Mucosa of rectum (tissue), 2 donors: Measurements from ENCODE around the gene HEXIM1.

Experiments used
- H3K27ac ChIP-seq, 2 donors: one replicate each; pipeline ENCODE4 v1.7.0; 2013; ENCODE audit warnings: inconsistent platforms in 2 of 2, low read depth in 2 of 2, low read length in 2 of 2
- H3K27me3 ChIP-seq, 2 donors: one replicate each; pipeline ENCODE4 v1.7.0; 2013; ENCODE audit warnings: low read length in 2 of 2; ENCODE audit not compliant: control insufficient read depth in 2 of 2, insufficient read depth in 2 of 2
- H3K36me3 ChIP-seq, 2 donors: one replicate each; pipeline ENCODE4 v1.7.0; 2013; ENCODE audit warnings: low read length in 2 of 2; ENCODE audit not compliant: control insufficient read depth in 2 of 2, insufficient read depth in 2 of 2
- H3K4me1 ChIP-seq, 2 donors: one replicate each; pipeline ENCODE4 v1.7.0; 2013; ENCODE audit warnings: low read length in 2 of 2, mild to moderate bottlenecking in 1 of 2; ENCODE audit not compliant: control insufficient read depth in 2 of 2, insufficient read depth in 2 of 2
- H3K4me3 ChIP-seq, 2 donors: one replicate each; pipeline ENCODE4 v1.7.0; 2013; ENCODE audit warnings: low read length in 2 of 2
- H3K9ac ChIP-seq, 2 donors: one replicate each; pipeline ENCODE4 v1.7.0; 2013; ENCODE audit warnings: low read length in 2 of 2, low read depth in 1 of 2, mild to moderate bottlenecking in 1 of 2
- H3K9me3 ChIP-seq, 2 donors: one replicate each; pipeline ENCODE4 v1.7.0; 2013; ENCODE audit warnings: low read length in 2 of 2; ENCODE audit not compliant: control insufficient read depth in 2 of 2
- donor health status: healthy.
- donor health status: Normal muscosa, but diverticular disease.

The HEXIM1 gene

DNA sequence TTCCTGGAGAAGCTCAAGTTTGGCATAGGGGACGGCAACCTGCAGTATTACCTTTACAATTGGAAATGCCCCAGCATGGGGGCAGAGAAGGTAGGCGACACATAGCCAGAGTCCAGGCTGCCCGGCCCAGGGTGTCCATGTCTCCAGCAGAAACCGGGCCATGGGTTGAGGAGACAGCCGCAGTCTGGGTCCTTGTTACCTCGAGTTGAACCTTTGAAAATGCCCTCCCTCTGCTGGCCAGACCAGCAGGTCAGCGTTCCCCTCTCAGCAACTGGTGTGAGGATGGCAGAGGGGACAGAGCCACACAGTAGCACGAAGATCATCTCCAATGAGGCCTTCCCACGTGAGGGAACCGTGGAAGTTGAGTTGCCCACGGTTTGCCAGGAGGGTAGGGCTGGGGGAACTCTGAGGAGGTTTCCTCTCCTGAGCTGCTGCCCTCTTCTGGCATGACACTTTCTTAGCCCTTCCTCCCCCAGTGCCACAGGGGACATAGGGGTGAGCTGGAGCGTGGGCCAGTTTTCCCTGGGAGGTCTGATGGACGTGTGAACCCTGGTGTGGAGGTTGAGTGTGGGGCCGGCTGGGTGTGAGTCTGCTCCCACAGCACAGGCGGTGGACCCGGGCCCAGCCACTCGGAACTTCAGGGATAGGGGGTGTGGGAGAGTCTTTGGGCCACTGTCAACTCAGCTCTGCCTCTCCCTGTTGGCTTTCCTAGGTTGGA lies 43.2 kb upstream of the HEXIM1 start:
- peaks cover 47 to 74% of the 10 kb centered on the region in 2 donors for H3K36me3 ChIP-seq
- no peaks in the 10 kb centered on the region for H3K27me3 ChIP-seq
- no peak overlapping the region for H3K4me3 ChIP-seq
- no peaks in the 10 kb centered on the region for H3K4me1 ChIP-seq
- no peaks in the 10 kb centered on the region for H3K9me3 ChIP-seq
- no peak overlapping the region for H3K27ac ChIP-seq
- H3K9ac ChIP-seq = no peak overlapping the region

DNA sequence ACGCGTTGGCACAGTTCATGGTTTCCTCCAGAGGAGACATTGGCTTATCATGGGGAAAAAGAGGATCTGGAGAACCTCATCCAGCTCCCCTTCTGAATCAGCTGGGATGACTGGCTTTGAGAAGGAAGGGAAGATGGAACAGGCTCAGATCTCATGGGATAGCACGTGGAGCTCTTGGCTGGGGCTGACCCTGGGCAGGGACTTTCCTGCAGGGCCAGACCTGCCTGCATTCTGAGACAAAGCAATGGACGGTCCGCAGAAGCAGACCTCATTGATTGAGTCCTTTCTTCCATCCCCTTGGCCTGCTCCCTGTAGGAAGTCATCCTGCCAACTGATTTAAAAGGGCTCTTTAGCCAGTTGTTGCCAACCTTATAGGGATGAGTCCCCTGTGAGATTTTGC lies 42.2 kb upstream of the HEXIM1 start:
- no peak overlapping the region for H3K4me3 ChIP-seq
- H3K27ac ChIP-seq = no peak overlapping the region
- peaks cover 0 to under 1% of the 10 kb centered on the region in 2 donors for H3K4me1 ChIP-seq
- H3K36me3 ChIP-seq = peaks cover 47 to 74% of the 10 kb centered on the region in 2 donors
- no peaks in the 10 kb centered on the region for H3K9me3 ChIP-seq
- H3K27me3 ChIP-seq = no peaks in the 10 kb centered on the region
- no peak overlapping the region for H3K9ac ChIP-seq

DNA sequence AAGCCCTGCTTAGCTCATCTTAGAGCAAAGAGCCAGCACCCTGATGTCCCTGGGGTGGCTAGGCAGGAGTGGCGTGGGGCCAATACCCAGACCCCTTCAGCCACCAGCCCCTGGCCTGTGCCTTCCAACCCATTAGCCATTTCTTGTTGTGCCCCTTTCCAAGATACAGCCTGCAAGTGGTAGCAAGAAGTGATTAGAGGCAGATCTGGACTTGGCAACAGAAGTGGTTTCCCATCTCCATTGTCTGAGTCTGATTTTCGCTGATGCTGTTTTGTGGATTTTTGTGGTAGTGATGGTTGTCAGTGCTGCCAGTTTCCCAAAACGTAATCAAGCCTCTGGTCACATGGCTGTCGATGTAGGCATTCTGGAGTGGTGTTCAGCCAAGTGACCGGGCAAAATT lies 41.7 kb upstream of the HEXIM1 start:
- Histone ChIP-seq H3K9ac (no peak overlapping the region), H3K4me1 (peaks cover 0 to 3% of the 10 kb centered on the region in 2 donors), H3K36me3 (peaks cover 45 to 72% of the 10 kb centered on the region in 2 donors), H3K27me3 (no peaks in the 10 kb centered on the region), H3K9me3 (no peaks in the 10 kb centered on the region), H3K27ac (no peak overlapping the region), H3K4me3 (no peak overlapping the region)

DNA sequence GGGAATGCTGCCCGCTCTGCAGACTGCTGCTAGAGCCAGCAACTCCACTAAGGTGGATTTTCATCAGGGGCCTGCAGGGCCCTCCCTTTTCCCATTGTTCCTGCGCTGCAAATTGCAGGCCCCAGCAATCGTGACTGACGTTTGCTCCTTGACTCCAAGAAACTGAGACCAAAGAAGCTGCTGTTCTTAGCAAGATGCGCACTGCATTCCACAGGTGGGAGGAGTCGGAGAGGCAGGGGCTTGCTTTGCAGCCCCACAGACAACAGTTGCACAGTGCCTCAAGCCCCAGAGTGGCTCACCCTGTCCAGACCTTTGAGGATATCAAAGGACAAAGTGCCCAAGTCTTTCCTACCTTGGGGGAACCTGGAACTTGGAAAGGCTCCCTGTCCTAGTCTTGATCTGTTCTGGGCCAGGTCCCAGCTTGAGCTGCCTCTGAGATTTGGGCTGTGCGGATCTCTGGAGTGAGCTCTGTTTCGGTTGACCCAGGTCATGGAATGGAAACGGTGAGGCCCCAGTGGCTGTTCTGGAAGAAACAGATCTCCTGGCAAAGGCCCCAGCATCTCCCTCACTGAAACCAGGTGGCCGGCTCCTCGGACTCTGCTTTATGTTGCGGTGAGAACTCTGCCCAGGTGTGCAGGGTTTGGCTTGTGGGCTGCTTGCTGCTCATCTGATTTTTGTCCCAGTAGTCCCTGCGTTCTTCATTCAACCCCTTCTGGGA lies 40.8 kb upstream of the HEXIM1 start:
- Histone ChIP-seq H3K27me3 (no peaks in the 10 kb centered on the region), H3K9me3 (no peaks in the 10 kb centered on the region), H3K27ac (no peak overlapping the region), H3K4me1 (peaks cover 0 to 3% of the 10 kb centered on the region in 2 donors), H3K4me3 (no peak overlapping the region), H3K36me3 (peaks cover 39 to 64% of the 10 kb centered on the region in 2 donors), H3K9ac (no peak overlapping the region)

DNA sequence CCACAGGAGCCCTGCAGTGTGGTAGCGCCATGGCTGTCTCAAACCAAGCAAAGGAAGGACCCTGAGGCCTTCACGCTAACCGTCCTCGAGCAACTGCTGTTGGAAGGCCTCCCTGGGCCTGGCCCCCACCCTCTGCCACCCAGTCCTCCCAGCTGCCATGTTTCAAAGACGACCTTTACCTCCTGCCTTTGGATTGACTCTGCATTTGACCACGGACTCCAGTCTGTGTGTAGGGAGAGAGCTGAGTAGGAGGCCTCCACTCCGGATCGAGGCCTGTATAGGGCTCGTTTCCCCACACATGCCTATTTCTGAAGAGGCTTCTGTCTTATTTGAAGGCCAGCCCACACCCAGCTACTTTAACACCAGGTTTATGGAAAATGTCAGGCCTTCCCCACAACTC lies 40.2 kb upstream of the HEXIM1 start:
- H3K9ac ChIP-seq = no peak overlapping the region
- no peaks in the 10 kb centered on the region for H3K9me3 ChIP-seq

DNA sequence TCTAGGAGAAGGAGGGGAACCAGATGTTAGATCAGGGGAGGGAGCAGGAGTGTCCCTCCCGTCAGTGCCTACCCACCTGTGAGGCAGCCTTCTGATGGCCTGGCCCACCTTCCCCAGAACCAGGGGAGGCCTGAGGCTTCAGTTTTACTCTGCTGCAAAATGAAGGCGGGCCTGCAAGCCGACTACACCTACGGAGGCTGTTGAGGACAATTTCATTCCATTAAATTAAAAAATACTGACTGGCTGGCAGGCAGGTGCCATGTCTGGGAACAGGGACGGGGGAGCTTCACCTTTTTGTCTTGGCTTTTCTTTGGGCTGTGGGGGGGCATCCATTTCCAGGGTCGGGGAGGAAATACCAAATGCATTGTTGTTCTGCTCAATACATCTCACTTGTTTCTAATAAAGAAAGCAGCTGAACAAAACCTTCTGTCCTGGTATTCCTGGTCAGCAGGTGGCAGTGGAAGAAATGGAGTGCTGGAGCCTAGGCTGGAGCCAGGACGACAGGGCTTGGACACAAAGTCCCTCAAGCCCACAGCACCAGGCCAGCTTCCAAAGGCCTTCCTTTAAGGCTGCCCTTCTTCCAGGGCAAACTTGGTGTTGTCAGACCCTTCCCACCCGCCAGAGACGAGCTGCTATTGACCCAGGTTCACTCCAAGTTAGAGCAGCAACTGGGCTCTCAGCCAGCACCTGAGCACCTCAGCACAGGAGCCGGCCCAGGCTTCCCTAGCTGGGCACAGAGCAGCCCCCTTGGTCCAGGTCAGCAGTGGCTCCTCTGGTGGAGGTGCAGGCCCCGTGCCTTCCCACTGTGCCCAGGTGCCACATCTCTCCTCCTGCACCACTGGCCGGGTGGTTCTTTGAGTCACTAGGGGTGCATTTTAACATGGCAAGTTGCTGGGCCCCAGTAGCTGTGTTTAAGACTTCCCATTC lies 39.4 kb upstream of the HEXIM1 start:
- H3K4me1 ChIP-seq = peaks cover 0 to 3% of the 10 kb centered on the region in 2 donors
- peak overlapping the region in 1 of 2 donors; percentile 9 for H3K27ac ChIP-seq
- no peaks in the 10 kb centered on the region for H3K27me3 ChIP-seq
- no peaks in the 10 kb centered on the region for H3K9me3 ChIP-seq
- no peak overlapping the region for H3K4me3 ChIP-seq
- H3K36me3 ChIP-seq = peaks cover 37 to 62% of the 10 kb centered on the region in 2 donors
- H3K9ac ChIP-seq = no peak overlapping the region

More for the DNA sequence above, 40.2 kb upstream of the HEXIM1 start:
- Histone ChIP-seq H3K4me1 (peaks cover 0 to 3% of the 10 kb centered on the region in 2 donors), H3K36me3 (peaks cover 38 to 63% of the 10 kb centered on the region in 2 donors), H3K27me3 (no peaks in the 10 kb centered on the region), H3K27ac (no peak overlapping the region), H3K4me3 (no peak overlapping the region)

DNA sequence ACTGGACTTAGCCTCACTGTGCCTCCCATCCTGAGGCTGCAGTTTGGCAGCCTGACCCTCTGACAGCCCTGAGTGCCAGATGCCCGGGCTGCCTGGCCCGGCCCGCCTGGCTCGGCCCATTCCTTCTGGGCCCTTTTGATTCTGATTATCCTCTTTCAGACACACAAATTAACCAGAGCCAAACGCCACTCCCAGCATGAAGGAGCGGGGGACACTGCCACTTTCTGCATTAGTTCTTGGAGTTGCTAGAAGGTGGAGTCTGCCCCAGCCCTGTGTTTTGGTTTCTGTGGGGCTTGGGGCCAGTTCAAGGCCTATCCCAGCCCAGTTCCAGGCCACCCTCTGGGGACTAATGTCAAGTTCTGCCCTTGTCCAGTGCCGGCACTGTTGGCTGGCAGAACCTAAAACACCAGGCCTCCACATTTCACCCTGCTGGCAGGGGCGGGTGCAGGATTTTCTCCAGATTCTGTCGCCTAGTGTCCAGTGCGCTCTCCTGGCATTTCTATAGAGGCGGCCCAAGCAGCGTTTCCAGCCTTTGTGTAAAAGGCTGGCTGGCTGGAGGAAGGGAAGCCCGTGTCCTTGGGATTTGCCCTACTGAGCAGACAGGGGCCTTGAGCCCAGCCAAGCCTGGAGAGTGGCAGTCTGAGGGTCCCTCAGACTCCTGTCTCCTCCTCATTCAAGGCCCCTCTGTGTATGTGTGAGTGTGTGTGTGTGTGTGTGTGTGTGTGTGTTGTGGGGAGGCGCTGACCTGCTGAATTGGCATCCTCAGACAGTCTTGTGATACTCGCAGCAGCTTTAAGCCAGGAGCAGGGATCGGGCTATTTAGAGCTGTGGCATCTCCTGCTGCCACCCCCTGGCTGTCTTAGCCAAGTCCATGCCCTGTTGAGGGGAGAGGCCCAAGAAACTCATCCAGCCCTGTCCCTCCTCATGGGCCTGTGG lies 37.3 kb upstream of the HEXIM1 start:
- peak overlapping the region in 1 of 2 donors; percentile 32 for H3K27ac ChIP-seq
- peaks cover 0 to 3% of the 10 kb centered on the region in 2 donors for H3K4me1 ChIP-seq
- H3K36me3 ChIP-seq = peaks cover 26 to 48% of the 10 kb centered on the region in 2 donors
- no peaks in the 10 kb centered on the region for H3K9me3 ChIP-seq
- H3K4me3 ChIP-seq = no peak overlapping the region
- no peaks in the 10 kb centered on the region for H3K27me3 ChIP-seq
- H3K9ac ChIP-seq = no peak overlapping the region

DNA sequence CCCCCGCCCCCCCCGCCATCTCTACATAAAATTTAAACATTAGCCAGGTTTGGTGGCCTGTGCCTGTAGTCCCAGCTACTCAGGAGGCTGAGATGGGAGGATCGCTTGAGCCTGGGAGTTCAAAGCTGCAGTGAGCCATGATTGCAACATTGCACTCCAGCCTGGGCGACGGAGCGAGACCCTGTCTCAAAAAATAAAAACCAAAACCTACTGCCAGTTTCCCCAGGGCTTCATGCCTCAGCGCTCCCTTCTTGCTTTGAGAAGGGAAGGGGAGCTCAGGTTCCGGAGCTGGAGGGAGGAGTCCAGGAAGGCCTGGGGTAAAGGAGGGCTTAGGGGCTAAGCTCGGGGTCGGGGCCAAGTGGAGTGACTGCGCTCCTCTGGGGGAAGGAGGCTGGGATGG lies 36.4 kb upstream of the HEXIM1 start:
- no peaks in the 10 kb centered on the region for H3K27me3 ChIP-seq
- H3K4me3 ChIP-seq = no peak overlapping the region
- no peak overlapping the region for H3K27ac ChIP-seq
- no peak overlapping the region for H3K9ac ChIP-seq
- H3K9me3 ChIP-seq = no peaks in the 10 kb centered on the region
- H3K36me3 ChIP-seq = peaks cover 22 to 47% of the 10 kb centered on the region in 2 donors
- peaks cover 0 to 3% of the 10 kb centered on the region in 2 donors for H3K4me1 ChIP-seq
